Measurements from ENCODE around the gene ANKS1A. TPM values are rescaled to one million over a fixed set of nuclear protein-coding genes. Genes with fewer than 3 reads are reported as not detected.

The ANKS1A gene
- total RNA-seq, 1 donor from 2014 or later: 17.0 TPM

DNA sequence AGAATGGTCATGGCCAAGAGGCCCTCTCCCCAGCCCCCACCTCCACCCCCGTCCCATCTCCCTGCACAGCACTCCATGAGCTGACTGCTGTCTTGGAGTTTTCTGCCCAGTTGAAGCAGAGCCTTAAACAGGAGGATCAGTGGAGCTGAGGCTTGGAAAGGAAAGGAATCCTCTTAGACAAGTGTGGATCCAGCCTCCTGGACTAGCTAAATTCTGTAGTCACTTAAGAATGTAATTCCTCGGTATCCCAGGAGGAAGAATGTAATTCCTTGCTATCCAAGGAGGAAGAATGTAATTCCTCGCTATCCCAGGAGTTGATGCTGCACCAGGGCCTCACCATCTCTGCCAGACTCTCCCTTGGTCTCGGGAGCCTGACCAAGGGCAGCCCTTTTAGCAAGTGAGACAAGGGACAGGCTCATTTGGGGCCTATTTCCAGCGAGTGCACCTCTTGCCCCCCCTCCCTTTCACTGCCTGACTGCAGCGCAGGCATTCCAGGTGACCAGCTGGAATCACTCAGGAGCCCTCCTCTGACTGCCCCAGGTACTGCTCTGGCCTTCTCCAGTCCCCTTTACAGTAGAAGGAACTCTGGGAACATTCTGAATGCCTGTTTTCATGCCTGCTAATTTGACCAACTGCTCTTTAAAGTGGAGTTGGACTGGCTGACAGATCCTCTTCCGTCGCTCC is 175.8 kb downstream of the ANKS1A start:
- Mint-ChIP-seq H3K4me1 (peaks cover 20% of the 10 kb centered on the region), H3K4me3 (no peak overlapping the region), H3K27me3 (ENCODE audit: insufficient read depth, low read depth) (no peaks in the 10 kb centered on the region), H3K36me3 (peaks cover 2% of the 10 kb centered on the region), H3K27ac (peak overlapping the region; percentile 66), H3K9me3 (no peaks in the 10 kb centered on the region)
- Histone ChIP-seq H3K36me3 (no peaks in the 10 kb centered on the region), H3K9me3 (ENCODE audit: low read depth) (no peaks in the 10 kb centered on the region), H4K20me1 (ENCODE audit: low read depth) (peaks cover 4% of the 10 kb centered on the region), H3K4me1 (peaks cover 10% of the 10 kb centered on the region), H3F3A (ENCODE audit: low read depth) (no peaks in the 10 kb centered on the region), H3K79me2 (ENCODE audit: low read depth) (no peaks in the 10 kb centered on the region), H3K27me3 (no peaks in the 10 kb centered on the region), H3K4me3 (no peak overlapping the region), H2AFZ (replicated peaks) (no peak overlapping the region), H3K27ac (no peak overlapping the region), H3K4me2 (no peak overlapping the region), H3K9ac (no peak overlapping the region)
- TF ChIP-seq EZH2phosphoT487 (IDR thresholded peaks at IDR 0.05) (no peak), EZH2 (IDR thresholded peaks at IDR 0.05) (no peak)
- TF ChIP-seq, protein P1, sequence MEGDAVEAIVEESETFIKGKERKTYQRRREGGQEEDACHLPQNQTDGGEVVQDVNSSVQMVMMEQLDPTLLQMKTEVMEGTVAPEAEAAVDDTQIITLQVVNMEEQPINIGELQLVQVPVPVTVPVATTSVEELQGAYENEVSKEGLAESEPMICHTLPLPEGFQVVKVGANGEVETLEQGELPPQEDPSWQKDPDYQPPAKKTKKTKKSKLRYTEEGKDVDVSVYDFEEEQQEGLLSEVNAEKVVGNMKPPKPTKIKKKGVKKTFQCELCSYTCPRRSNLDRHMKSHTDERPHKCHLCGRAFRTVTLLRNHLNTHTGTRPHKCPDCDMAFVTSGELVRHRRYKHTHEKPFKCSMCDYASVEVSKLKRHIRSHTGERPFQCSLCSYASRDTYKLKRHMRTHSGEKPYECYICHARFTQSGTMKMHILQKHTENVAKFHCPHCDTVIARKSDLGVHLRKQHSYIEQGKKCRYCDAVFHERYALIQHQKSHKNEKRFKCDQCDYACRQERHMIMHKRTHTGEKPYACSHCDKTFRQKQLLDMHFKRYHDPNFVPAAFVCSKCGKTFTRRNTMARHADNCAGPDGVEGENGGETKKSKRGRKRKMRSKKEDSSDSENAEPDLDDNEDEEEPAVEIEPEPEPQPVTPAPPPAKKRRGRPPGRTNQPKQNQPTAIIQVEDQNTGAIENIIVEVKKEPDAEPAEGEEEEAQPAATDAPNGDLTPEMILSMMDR (IDR thresholded peaks at IDR 0.05): no peak
- no peak for DNase-seq (ENCODE audit: low spot score)

GRCh38 chr6:35065441-35065800 is 176.4 kb downstream of the ANKS1A start:
- H3K27ac Mint-ChIP-seq: peak overlapping the region; percentile 66
- Histone ChIP-seq H3K27ac (no peak overlapping the region), H4K20me1 (ENCODE audit: low read depth) (peaks cover 4% of the 10 kb centered on the region), H3K4me2 (no peak overlapping the region), H3K36me3 (no peaks in the 10 kb centered on the region), H3K4me3 (no peak overlapping the region), H3K79me2 (ENCODE audit: low read depth) (no peaks in the 10 kb centered on the region), H3K27me3 (no peaks in the 10 kb centered on the region), H2AFZ (replicated peaks) (no peak overlapping the region), H3K9ac (no peak overlapping the region), H3F3A (ENCODE audit: low read depth) (no peaks in the 10 kb centered on the region), H3K4me1 (peaks cover 10% of the 10 kb centered on the region), H3K9me3 (ENCODE audit: low read depth) (no peaks in the 10 kb centered on the region)
- TF ChIP-seq, protein P1 (IDR thresholded peaks at IDR 0.05): no peak
- no peak for TF ChIP-seq EZH2 (IDR thresholded peaks at IDR 0.05)
- TF ChIP-seq EZH2phosphoT487 (IDR thresholded peaks at IDR 0.05): no peak
- no peak for DNase-seq (ENCODE audit: low spot score)
- no peak overlapping the region for H3K4me3 Mint-ChIP-seq
- no peaks in the 10 kb centered on the region for H3K27me3 Mint-ChIP-seq (ENCODE audit: insufficient read depth, low read depth)
- H3K9me3 Mint-ChIP-seq: no peaks in the 10 kb centered on the region
- peaks cover 2% of the 10 kb centered on the region for H3K36me3 Mint-ChIP-seq
- peaks cover 21% of the 10 kb centered on the region for H3K4me1 Mint-ChIP-seq

- Mint-ChIP-seq H3K27me3 (ENCODE audit: insufficient read depth, low read depth) (no peaks in the 10 kb centered on the region), H3K4me1 (peaks cover 21% of the 10 kb centered on the region), H3K36me3 (peaks cover 5% of the 10 kb centered on the region), H3K9me3 (no peaks in the 10 kb centered on the region), H3K27ac (no peak overlapping the region), H3K4me3 (no peak overlapping the region)
- H3K27me3 ChIP-seq: no peaks in the 10 kb centered on the region
- H3K9me3 ChIP-seq (ENCODE audit: low read depth): no peaks in the 10 kb centered on the region
- no peak overlapping the region for H3K4me2 ChIP-seq
- H3K27ac ChIP-seq: no peak overlapping the region
- no peak overlapping the region for H3K9ac ChIP-seq
- H4K20me1 ChIP-seq (ENCODE audit: low read depth): peaks cover 4% of the 10 kb centered on the region
- no peaks in the 10 kb centered on the region for H3K36me3 ChIP-seq
- peaks cover 10% of the 10 kb centered on the region for H3K4me1 ChIP-seq
- no peak for DNase-seq (ENCODE audit: low spot score)
- H2AFZ ChIP-seq (replicated peaks): no peak overlapping the region
- no peak overlapping the region for H3K4me3 ChIP-seq
- no peaks in the 10 kb centered on the region for H3F3A ChIP-seq (ENCODE audit: low read depth)
- TF ChIP-seq, protein P1 (IDR thresholded peaks at IDR 0.05): no peak
- TF ChIP-seq EZH2 (IDR thresholded peaks at IDR 0.05) (no peak), EZH2phosphoT487 (IDR thresholded peaks at IDR 0.05) (no peak)
- no peaks in the 10 kb centered on the region for H3K79me2 ChIP-seq (ENCODE audit: low read depth)
These were observed 176.8 kb downstream of the ANKS1A start for GRCh38 chr6:35065870-35066269.

Measured in neural progenitor cell (in vitro differentiated cells).